ENCODE data around the gene SEC16A.

DNA sequence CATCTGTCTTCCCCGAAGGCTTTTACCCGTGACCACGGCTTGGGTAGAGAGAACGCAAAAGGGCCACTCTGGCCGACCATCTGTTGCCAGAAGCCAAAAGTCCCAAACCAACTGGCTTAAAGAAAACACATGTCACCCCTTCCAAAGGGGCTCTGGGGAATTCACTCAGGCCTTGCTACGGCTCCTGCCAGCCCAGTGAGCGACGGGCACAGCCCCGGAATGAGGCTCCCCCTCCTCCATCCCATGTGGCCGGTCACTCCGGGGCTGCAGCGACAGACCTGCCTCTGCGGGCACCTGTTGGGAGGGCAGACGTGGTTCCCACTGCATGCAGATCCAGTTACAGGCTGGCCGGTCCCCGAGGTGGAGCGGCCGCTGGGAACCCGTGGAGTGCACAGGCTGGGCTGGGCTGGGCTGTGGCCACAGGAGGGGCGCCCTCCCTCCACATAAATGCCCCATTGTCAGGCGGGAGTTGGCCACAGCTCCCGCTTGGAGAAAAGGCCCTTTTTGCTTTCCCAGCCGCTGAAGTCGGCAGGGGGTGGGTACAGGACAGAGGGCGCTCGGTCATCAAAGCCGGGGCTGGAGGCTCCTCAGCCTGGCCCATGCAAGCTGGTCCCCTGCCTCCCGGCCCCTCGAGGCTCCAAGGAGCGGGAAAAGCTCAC lies 43.1 kb upstream of the SEC16A start:
- TF ChIP-seq, protein P1, sequence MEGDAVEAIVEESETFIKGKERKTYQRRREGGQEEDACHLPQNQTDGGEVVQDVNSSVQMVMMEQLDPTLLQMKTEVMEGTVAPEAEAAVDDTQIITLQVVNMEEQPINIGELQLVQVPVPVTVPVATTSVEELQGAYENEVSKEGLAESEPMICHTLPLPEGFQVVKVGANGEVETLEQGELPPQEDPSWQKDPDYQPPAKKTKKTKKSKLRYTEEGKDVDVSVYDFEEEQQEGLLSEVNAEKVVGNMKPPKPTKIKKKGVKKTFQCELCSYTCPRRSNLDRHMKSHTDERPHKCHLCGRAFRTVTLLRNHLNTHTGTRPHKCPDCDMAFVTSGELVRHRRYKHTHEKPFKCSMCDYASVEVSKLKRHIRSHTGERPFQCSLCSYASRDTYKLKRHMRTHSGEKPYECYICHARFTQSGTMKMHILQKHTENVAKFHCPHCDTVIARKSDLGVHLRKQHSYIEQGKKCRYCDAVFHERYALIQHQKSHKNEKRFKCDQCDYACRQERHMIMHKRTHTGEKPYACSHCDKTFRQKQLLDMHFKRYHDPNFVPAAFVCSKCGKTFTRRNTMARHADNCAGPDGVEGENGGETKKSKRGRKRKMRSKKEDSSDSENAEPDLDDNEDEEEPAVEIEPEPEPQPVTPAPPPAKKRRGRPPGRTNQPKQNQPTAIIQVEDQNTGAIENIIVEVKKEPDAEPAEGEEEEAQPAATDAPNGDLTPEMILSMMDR (IDR thresholded peaks at IDR 0.05) = peak in 2 of 7 experiments; percentile 9 to 15
- TF ChIP-seq POLR2A (IDR thresholded peaks at IDR 0.05) = peak in 1 of 3 donors; percentile 37

Measured in body of pancreas (tissue), 4 donors.